ENCODE results near the gene MRPS7.

DNA sequence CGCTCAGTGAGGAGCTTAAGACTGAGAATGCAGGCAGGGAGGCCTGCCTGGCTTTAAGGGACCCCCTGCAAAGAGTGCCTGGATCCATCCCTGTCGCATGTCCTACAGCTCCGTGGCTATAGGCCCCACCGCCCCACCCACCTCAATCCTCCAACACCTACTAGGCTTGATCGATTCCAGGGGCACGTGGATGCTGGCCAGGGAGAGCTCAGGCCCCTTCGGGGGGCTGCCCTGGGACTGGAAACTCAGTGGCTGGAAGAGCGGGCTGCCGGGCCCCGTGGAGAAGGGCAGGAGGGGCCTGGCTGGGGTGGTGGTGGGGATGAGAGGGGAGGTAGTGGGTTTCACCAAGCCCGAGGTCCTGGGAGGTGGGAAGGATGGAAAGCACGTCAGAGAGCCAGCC is 22.5 kb upstream of the MRPS7 start:
- TF ChIP-seq GATA2 (IDR thresholded peaks at IDR 0.05; ENCODE audit: low read depth, low read length) (no peak), GATA3 (IDR thresholded peaks at IDR 0.05; ENCODE audit: low read depth, low read length) (no peak)

All from SH-SY5Y (cell line).